T-cell (primary cell): ENCODE data around the gene PAMR1. TPM values are rescaled to one million over a fixed set of nuclear protein-coding genes. Genes with fewer than 3 reads are reported as not detected.

Experiments used
- ATAC-seq, 4 experiments: fragments of 200-7000 bp in 3 of 4; fragments of 150-1000 bp in 1 of 4; cut with Tn5 transposase; replicated peaks in 1 of 4; 1 replicate in 3 of 4; 2 replicates in 1 of 4; pipeline ENCODE4 v1.10.0; 2021; ENCODE audit warnings: moderate library complexity in 3 of 4, mild to moderate bottlenecking in 2 of 4, moderate number of reproducible peaks in 1 of 4
- CTCF ChIA-PET, 2 donors: fragments of 300-600 bp; sonication (Branson Sonifier 250); formaldehyde crosslinking; loops; one replicate each; lab custom pipeline; 2022; ENCODE audit warnings: antibody characterized with exemption in 2 of 2; lab: Charles Lee
- POLR2A ChIA-PET, 2 donors: fragments of 300-600 bp; sonication (Branson Sonifier 250); formaldehyde crosslinking; loops; one replicate each; lab custom pipeline; 2022; ENCODE audit warnings: antibody characterized with exemption in 2 of 2; lab: Charles Lee
- DNase-seq, 35 experiments: peaks; one replicate each; pipeline versions ENCODE4 v3.0.0 to v3.0.0-alpha.2; 2013 to 2023
- H3K27ac ChIP-seq: one replicate; pipeline ENCODE4 v1.5.1; 2013; ENCODE audit warnings: low read length
- H3K27me3 ChIP-seq, 2 experiments: replicated peaks in 1 of 2; 1 replicate in 1 of 2; 2 replicates in 1 of 2; pipeline versions ENCODE4 v1.6.1 to v1.7.0; 2013; ENCODE audit warnings: low read length in 1 of 2, mixed read lengths in 1 of 2; ENCODE audit not compliant: control insufficient read depth in 2 of 2, insufficient read depth in 2 of 2; ENCODE audit errors: extremely low read depth in 1 of 2
- H3K36me3 ChIP-seq, 2 donors: 1 replicate in 1 of 2; 2 replicates in 1 of 2; pipeline versions ENCODE4 v1.6.1 to v1.7.0; 2013; ENCODE audit warnings: low read length in 1 of 2; ENCODE audit not compliant: control insufficient read depth in 2 of 2, insufficient read depth in 1 of 2; ENCODE audit errors: extremely low read depth in 1 of 2
- H3K4me1 ChIP-seq, 2 experiments: 1 replicate in 1 of 2; 2 replicates in 1 of 2; pipeline versions ENCODE4 v1.6.1 to v1.7.0; 2013; ENCODE audit warnings: low read length in 2 of 2, mixed read lengths in 1 of 2; ENCODE audit not compliant: insufficient read depth in 2 of 2, control insufficient read depth in 1 of 2; ENCODE audit errors: extremely low read depth in 1 of 2
- H3K4me3 ChIP-seq, 2 donors: 1 replicate in 1 of 2; 2 replicates in 1 of 2; pipeline versions ENCODE4 v1.5.1 to v1.7.0; 2013; ENCODE audit warnings: mild to moderate bottlenecking in 2 of 2, low read length in 1 of 2, moderate library complexity in 1 of 2; ENCODE audit not compliant: control insufficient read depth in 1 of 2; ENCODE audit errors: extremely low read depth in 1 of 2
- H3K9me3 ChIP-seq: 2 replicates; pipeline ENCODE4 v1.7.0; 2013
- H3K27ac Mint-ChIP-seq, 2 donors: one replicate each; pipeline ENCODE4 v1.8.0; 2020 to 2021; ENCODE audit warnings: mild to moderate bottlenecking in 2 of 2, mixed read lengths in 2 of 2
- H3K27me3 Mint-ChIP-seq, 2 donors: one replicate each; pipeline ENCODE4 v1.8.0; 2021 to 2022; ENCODE audit warnings: mixed read lengths in 2 of 2
- H3K36me3 Mint-ChIP-seq: one replicate; pipeline ENCODE4 v1.8.0; 2021; ENCODE audit warnings: mixed read lengths
- H3K4me1 Mint-ChIP-seq, 3 donors: one replicate each; pipeline ENCODE4 v1.8.0; 2020 to 2022; ENCODE audit warnings: mixed read lengths in 3 of 3, mild to moderate bottlenecking in 1 of 3
- H3K4me3 Mint-ChIP-seq, 3 donors: one replicate each; pipeline ENCODE4 v1.8.0; 2020 to 2022; ENCODE audit warnings: mild to moderate bottlenecking in 3 of 3, mixed read lengths in 3 of 3, moderate library complexity in 3 of 3
- H3K9me3 Mint-ChIP-seq, 3 donors: one replicate each; pipeline ENCODE4 v1.8.0; 2020 to 2022; ENCODE audit warnings: mixed read lengths in 3 of 3
- WGBS: methylation state at CpG from one replicate; pipeline ENCODE4 v1.1.5; 2013; ENCODE audit warnings: missing lambda C conversion rate; ENCODE audit not compliant: insufficient coverage; 5-methylcytosine and 5-hydroxymethylcytosine counted together
- total RNA-seq, 35 experiments: library from RNA in 6 of 35; stranded (reverse) in 6 of 35; fragments of 120-200 nt in 1 of 35; gene quantifications; one replicate each; pipeline versions ENCODE4 v1.2.1 to v1.2.4 and lab custom pipeline; 2013 to 2026

Gene PAMR1
- total RNA-seq, 5 donors from 2014 or later (not counting 1 experiment from before 2014, with no cell fraction given): 0.20 TPM; not detected in 4

DNA sequence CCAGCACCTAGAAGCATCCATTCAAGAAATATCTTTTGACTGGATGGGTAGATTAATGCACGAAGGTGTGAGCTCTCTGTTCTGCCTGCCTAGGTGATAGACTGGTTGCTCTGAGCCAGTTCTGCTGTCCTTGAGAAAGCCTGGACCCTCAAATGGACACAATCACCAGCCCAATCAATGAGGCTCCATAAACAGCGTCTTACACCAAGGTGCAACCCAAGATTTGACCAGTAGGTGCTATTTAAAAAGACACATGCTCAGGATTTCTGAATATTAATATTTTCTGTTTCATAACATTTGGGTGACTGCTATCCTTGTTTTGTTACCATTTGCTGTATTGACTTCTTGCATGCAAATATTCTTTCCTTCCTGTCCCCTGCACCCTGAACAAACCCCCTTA, 39.0 kb downstream of the PAMR1 start:
- peaks cover 4% of the 10 kb centered on the region for H3K36me3 Mint-ChIP-seq
- peaks cover 0 to 17% of the 10 kb centered on the region in 2 experiments for H3K27me3 ChIP-seq
- peaks cover 45 to 47% of the 10 kb centered on the region in 2 donors for H3K27me3 Mint-ChIP-seq
- no peak for DNase-seq
- no peaks in the 10 kb centered on the region for H3K9me3 ChIP-seq
- H3K4me1 Mint-ChIP-seq: no peaks in the 10 kb centered on the region
- 100% methylated on average over 1 of the region's 2 CpGs for WGBS
- no peak overlapping the region for H3K27ac ChIP-seq
- H3K4me3 Mint-ChIP-seq: no peak overlapping the region
- H3K4me3 ChIP-seq: no peak overlapping the region
- H3K36me3 ChIP-seq: no peaks in the 10 kb centered on the region
- POLR2A ChIA-PET: no interaction called here
- H3K9me3 Mint-ChIP-seq: peaks cover 12 to 15% (median 13%) of the 10 kb centered on the region in 3 donors
- no peaks in the 10 kb centered on the region for H3K4me1 ChIP-seq
- no peak for ATAC-seq
- no peak overlapping the region for H3K27ac Mint-ChIP-seq
- CTCF ChIA-PET: interaction anchor here (0.6 to 1.2 kb wide), 3 partner anchors 10 to 560 kb away, joined by 3 to 4 read pairs (median 3); no protein-coding TSS in a partner anchor

DNA sequence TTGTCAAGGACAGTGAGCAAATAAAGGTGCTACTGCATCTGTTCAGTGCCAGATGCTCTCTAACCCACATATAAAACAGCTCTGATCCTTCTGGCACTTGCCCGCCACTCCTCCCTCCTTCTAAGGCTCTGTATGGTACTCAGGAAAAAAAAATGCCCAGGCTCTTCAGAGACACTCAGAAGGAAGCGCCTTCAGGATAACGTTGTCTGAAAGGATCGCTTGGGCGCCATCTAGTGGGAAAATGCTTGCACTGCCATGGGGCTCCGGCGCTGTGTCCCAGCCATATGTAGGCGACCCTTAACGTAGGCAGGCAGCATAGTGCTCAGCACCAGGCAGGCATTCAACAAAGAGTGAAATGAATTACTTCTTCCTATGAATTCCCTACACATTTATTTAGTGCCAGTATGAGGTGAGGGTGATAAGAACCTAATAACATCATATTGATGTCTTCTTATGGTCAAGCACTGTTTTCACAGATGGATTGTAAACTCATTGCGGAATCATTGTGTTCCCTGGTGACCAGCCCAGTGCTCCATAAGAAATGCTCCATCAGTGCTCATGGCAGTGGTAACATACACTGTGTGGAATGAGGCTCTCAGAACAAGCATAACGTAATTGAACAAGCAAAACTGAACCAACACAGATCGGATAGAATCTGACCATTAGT, 39.6 kb downstream of the PAMR1 start:
- ATAC-seq (peak; percentile 69 to 78 (median 72)), DNase-seq (peak; percentile 7 to 77 (median 59))
- Histone ChIP-seq H3K27ac (no peak overlapping the region), H3K27me3 (peaks cover 0 to 17% of the 10 kb centered on the region in 2 experiments), H3K4me1 (no peaks in the 10 kb centered on the region), H3K9me3 (no peaks in the 10 kb centered on the region), H3K36me3 (no peaks in the 10 kb centered on the region), H3K4me3 (no peak overlapping the region)
- H3K27me3 Mint-ChIP-seq: peaks cover 44 to 47% of the 10 kb centered on the region in 2 donors
- H3K4me1 Mint-ChIP-seq: no peaks in the 10 kb centered on the region
- peaks cover 12 to 15% (median 13%) of the 10 kb centered on the region in 3 donors for H3K9me3 Mint-ChIP-seq
- WGBS: 0% methylated on average over 6 of the region's 12 CpGs
- ChIA-PET CTCF (interaction anchor here (0.9 to 2.8 kb wide), 6 partner anchors 8 to 560 kb away, joined by 3 to 17 read pairs (median 4); no protein-coding TSS in a partner anchor), POLR2A (no interaction called here)
- H3K36me3 Mint-ChIP-seq: peaks cover 8% of the 10 kb centered on the region
- no peak overlapping the region for H3K4me3 Mint-ChIP-seq
- no peak overlapping the region for H3K27ac Mint-ChIP-seq

- Histone ChIP-seq H3K4me1 (no peaks in the 10 kb centered on the region), H3K27ac (no peak overlapping the region), H3K4me3 (no peak overlapping the region), H3K36me3 (no peaks in the 10 kb centered on the region), H3K27me3 (peaks cover 0 to 17% of the 10 kb centered on the region in 2 experiments), H3K9me3 (no peaks in the 10 kb centered on the region)
- Mint-ChIP-seq H3K27ac (no peak overlapping the region), H3K4me3 (no peak overlapping the region), H3K4me1 (no peaks in the 10 kb centered on the region), H3K27me3 (peaks cover 45 to 52% of the 10 kb centered on the region in 2 donors), H3K36me3 (peaks cover 8% of the 10 kb centered on the region), H3K9me3 (peaks cover 12 to 15% (median 13%) of the 10 kb centered on the region in 3 donors)
- ChIA-PET POLR2A (interaction anchor here in 1 of 2 donors (0.8 kb wide), 1 partner anchor 1434 kb away, joined by 3 read pairs; no protein-coding TSS in a partner anchor), CTCF (interaction anchor here (0.6 to 2.8 kb wide), 4 partner anchors 11 to 899 kb away, joined by 3 to 17 read pairs (median 4); no protein-coding TSS in a partner anchor)
- 85% methylated on average over 4 of the region's 6 CpGs for WGBS
- ATAC-seq (no peak), DNase-seq (no peak)
These were observed 41.0 kb downstream of the PAMR1 start for GRCh38 chr11:35484435-35484834.

GRCh38 chr11:35483131-35483820, 42.1 kb downstream of the PAMR1 start:
- CTCF ChIA-PET: interaction anchor here (0.8 to 2.8 kb wide), 3 partner anchors 15 to 790 kb away, joined by 3 to 17 read pairs (median 3); no protein-coding TSS in a partner anchor

DNA sequence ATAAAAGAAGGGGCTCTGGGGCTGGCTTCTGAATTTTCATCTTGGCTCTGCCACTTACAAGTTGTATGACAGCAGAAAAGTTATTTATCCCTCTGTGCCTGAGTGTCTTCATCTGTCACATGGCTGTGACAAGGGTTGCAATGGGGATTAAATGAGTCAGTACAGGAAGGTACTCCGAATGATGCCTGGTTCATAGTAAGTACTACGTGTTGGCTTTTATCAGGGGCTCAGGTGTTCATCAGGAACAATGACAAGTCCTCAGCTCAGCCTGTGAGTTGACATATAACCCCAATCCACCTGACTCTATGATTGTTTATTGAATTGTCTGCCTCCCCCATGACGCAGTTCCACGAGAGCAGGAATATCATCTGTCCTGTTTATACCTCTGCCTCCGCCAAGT, 45.7 kb downstream of the PAMR1 start:
- Histone ChIP-seq H3K4me1 (peaks cover 3% of the 10 kb centered on the region in 2 experiments), H3K36me3 (no peaks in the 10 kb centered on the region), H3K27me3 (peaks cover 0 to 22% of the 10 kb centered on the region in 2 experiments), H3K4me3 (no peak overlapping the region), H3K27ac (no peak overlapping the region), H3K9me3 (no peaks in the 10 kb centered on the region)
- peaks cover 40 to 51% of the 10 kb centered on the region in 2 donors for H3K27me3 Mint-ChIP-seq
- H3K27ac Mint-ChIP-seq: no peak overlapping the region
- CTCF ChIA-PET: no interaction called here
- ATAC-seq (no peak), DNase-seq (no peak)
- POLR2A ChIA-PET: no interaction called here
- H3K36me3 Mint-ChIP-seq: peaks cover 8% of the 10 kb centered on the region
- H3K4me3 Mint-ChIP-seq: no peak overlapping the region
- peaks cover 12 to 20% (median 13%) of the 10 kb centered on the region in 3 donors for H3K9me3 Mint-ChIP-seq
- WGBS: 96% methylated on average over 3 of the region's 5 CpGs
- H3K4me1 Mint-ChIP-seq: peaks cover 0 to 23% (median 7%) of the 10 kb centered on the region in 3 donors

More at GRCh38 chr11:35483131-35483820, 42.1 kb downstream of the PAMR1 start:
- Histone ChIP-seq H3K27me3 (peaks cover 0 to 20% of the 10 kb centered on the region in 2 experiments), H3K9me3 (no peaks in the 10 kb centered on the region), H3K36me3 (no peaks in the 10 kb centered on the region), H3K4me3 (no peak overlapping the region), H3K4me1 (peaks cover 0 to under 1% of the 10 kb centered on the region in 2 experiments), H3K27ac (no peak overlapping the region)
- no peak overlapping the region for H3K4me3 Mint-ChIP-seq
- peaks cover 45 to 54% of the 10 kb centered on the region in 2 donors for H3K27me3 Mint-ChIP-seq
- H3K9me3 Mint-ChIP-seq: peaks cover 12 to 15% (median 13%) of the 10 kb centered on the region in 3 donors
- peaks cover 0 to 7% (median 2%) of the 10 kb centered on the region in 3 donors for H3K4me1 Mint-ChIP-seq
- DNase-seq (no peak), ATAC-seq (no peak)
- no CpG with 5 or more reads among the region's 3 CpGs for WGBS
- POLR2A ChIA-PET: no interaction called here
- H3K36me3 Mint-ChIP-seq: peaks cover 8% of the 10 kb centered on the region
- H3K27ac Mint-ChIP-seq: no peak overlapping the region

DNA sequence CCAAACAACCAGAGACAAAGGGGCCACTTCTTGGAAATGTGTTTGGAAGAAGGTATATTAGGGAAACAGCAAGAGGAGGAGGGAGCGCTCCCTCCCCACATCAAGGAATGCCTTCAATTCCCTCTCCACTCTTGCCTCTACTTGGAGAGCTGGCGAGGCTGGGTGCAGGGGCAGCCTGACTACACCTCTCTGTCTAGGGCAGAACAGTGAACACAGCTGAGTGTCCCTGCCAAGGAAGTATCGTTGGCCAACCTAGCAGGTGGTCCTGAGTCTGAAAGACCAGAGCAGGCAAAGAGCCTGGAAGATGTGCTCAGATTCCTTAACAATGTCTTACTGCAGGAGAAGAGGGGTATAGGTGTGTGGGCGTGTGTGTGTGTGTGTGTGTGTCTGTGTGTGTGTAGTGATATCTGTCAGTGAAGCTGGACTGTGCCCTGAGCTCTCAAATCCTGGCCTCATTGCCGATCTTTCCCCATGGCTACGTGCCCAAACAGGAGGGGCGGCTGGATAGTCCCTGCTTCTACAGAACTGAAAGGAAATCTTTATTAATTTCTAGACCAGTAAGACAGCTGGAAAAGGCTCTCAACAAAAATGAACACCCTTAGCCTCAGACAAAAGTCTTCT, 46.8 kb downstream of the PAMR1 start:
- peaks cover 8% of the 10 kb centered on the region for H3K36me3 Mint-ChIP-seq
- ATAC-seq (no peak), DNase-seq (no peak)
- Histone ChIP-seq H3K27me3 (peaks cover 0 to 16% of the 10 kb centered on the region in 2 experiments), H3K27ac (no peak overlapping the region), H3K4me3 (no peak overlapping the region), H3K9me3 (no peaks in the 10 kb centered on the region), H3K4me1 (peaks cover 3% of the 10 kb centered on the region in 2 experiments), H3K36me3 (no peaks in the 10 kb centered on the region)
- peaks cover 0 to 23% (median 7%) of the 10 kb centered on the region in 3 donors for H3K4me1 Mint-ChIP-seq
- CTCF ChIA-PET: no interaction called here
- peaks cover 12 to 20% (median 13%) of the 10 kb centered on the region in 3 donors for H3K9me3 Mint-ChIP-seq
- H3K27ac Mint-ChIP-seq: no peak overlapping the region
- peak overlapping the region in 1 of 3 donors; percentile 37 for H3K4me3 Mint-ChIP-seq
- H3K27me3 Mint-ChIP-seq: peaks cover 35 to 39% of the 10 kb centered on the region in 2 donors
- POLR2A ChIA-PET: interaction anchor here in 1 of 2 donors (0.6 kb wide), 1 partner anchor 1679 kb away, joined by 3 read pairs; no protein-coding TSS in a partner anchor
- WGBS: 53% methylated on average over 3 of the region's 7 CpGs
